ENCODE results near the gene LEF1.

Gene LEF1

DNA sequence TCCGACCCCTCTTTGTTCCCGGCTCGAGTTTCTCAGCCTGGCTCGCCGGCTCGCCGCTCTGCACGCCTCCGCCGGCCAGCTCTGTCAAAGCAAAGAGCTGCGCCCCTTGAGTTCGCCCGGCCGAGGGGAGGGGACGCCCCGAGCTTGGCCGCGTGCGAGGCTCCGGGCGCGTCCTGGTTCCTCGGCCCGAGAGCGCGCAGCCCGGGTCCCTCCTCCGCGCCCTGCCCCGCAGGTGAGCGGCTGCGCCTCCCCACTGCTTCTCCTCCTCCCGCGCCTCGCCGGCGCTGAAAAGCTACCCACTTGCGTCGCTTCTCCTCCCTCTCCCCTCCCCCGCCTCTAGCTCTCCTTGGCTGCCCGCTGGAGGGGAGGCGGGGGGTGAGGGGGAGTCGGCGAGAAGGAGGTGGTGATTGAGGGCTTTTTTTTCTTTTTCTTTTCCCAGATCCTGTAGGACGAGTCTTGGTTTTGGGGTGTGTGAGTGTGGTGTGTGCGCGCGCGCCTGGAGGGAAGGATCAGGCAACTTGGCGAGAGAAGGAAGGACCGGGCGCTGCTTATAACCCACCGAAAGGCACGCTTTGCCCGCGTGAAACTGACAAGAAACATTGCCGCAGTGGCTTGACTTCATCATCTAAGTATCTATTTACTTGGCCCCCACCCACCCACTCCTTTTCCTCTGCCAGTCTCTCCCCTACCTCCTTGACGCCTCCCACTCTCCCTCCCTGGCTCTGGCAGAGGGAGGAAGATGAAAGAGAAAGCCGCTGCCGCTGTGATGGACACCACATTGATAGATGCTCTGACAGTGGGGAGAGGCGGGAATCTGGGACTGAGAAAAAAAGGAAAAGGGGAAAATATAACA lies at the start of gene LEF1:
Gene LEF1 (minus strand): TSS at position 262 of the 853 bp plus-strand sequence. CDS start 1,165 bp downstream, outside the sequence.
- no peak for FAIRE-seq

DNA sequence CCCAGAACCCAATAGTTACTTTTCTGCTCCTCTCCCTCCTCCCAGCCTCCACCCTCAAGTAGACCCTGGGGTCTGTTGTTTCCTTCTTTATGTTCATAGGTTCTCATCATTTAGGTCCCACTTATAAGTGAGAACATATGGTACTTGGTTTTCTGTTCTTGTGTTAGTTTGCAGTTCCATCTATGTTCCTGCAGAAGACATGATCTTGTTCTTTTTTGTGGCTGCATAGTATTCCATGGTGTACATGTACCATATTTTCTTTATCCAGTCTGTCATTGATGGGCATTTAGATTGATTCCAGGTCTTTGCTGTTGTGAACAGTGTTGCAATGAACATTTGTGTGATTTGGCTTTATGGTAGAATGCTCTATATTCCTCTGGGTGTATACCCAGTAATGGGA lies 47.8 kb upstream of the LEF1 start:
- FAIRE-seq, result no peak

DNA sequence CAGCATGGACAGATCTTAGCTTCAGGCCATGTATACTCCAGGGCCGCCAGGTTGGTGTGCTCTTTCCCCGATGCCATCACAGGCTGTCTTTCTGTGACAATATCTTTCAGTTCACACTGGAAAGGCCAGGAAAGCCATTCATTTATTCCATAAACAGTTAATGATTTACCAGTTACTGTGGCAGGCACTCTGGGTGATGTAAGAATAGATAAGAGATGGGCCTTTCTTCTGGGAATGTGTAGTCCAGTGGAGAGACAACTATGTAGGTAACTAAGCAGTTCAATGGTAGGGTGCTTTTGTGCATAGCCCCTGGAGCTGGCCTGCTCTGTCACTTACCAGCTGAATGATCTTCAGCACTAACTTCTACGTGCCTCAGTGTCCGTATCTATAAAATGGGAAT lies 46.3 kb upstream of the LEF1 start:
- no peak for FAIRE-seq

DNA sequence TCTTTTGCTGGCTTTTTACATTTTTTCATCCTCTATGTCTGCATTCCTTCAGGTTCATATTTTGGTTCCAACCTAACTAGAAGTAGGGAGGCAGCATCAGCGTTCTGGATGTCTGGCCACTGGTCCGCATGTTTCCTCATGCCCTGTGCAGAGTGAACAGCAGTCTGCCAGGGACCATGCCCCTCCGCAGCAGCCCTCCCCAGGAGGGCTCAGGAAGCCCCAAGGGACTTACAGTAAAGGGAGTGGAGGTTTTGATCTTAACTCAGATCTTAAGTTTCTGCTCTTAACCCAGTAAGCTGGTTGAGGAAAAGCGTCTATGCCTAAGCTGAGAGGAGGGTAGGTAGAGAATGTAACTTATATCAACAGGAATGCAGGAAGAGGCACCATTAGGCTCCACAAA lies 45.0 kb upstream of the LEF1 start:
- FAIRE-seq, result no peak

DNA sequence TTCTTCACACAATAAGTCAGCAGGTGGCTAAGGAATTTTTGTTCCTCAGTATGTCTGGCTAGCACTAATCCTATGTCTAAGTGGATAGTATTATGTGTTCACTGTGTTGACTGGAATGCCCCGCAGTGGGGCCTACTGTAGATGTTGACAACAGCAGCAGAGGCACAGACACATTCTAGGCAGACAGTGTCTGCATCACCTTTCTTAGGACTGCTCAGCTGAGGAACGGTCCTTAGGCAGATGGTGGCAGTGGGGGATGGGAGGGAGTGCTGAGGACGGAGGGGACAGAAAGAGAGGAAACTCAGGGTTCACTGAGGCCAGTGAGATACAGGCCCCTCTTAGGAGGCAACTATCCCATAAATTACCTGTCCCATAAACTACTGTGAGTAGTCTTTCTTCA lies 44.6 kb upstream of the LEF1 start:
- no peak for FAIRE-seq

DNA sequence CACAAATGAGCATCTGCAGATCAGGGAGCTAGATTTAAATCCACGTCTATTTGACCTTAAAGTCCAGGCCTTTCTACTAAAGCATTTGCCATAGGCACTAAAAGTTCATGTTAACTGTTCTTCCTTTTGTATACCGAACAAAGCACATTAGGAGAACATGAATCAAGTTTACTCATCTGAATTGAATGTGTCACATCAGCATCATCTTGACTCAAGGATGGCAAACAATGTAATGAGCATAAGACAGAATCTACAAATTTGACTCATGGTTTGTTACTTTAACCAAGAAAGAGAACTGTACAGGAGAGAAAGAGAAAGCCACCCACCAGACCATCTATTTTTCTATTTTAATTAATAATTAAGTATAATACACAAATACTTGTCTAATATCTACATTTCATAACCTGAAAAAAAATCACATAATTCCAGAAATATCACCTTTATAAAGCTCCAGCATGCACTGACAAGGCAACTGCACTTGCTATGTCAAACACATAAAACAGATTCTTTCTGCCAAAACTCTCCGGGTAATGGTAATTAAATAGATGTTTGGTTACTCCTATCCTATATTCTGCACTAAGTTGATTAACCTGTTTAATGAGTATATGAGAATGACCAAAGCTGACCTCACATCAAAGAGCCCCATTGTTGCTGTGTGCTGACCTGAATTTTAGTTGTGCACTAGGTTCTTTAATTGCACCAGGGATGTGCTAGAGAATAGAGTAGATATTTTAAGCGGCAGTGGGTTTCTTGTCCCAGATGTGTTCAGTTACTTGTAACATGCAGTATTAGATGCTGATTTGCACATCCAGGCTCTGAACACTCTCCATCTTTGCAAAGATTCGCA lies 42.5 kb upstream of the LEF1 start:
- peak; percentile 90 for FAIRE-seq

DNA sequence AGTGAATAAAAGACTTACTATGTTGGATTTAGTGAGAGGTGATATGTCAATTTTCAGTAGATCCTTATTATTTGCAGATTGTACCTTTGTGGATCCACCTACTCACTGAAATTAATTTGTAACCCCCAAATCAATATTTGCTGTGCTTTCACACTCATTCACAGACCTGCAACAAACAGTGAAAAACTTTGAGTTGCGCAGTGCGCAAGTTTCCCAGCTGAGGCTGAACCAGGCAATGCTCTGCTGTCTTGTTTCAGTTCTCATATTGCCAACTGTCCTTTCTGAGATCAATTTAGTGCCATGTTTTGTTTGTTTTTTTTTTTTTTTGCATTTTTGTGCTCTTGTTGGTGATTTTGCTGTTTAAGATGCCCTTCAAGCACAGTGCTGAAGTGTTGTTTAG lies 40.8 kb upstream of the LEF1 start:
- no peak for FAIRE-seq

DNA sequence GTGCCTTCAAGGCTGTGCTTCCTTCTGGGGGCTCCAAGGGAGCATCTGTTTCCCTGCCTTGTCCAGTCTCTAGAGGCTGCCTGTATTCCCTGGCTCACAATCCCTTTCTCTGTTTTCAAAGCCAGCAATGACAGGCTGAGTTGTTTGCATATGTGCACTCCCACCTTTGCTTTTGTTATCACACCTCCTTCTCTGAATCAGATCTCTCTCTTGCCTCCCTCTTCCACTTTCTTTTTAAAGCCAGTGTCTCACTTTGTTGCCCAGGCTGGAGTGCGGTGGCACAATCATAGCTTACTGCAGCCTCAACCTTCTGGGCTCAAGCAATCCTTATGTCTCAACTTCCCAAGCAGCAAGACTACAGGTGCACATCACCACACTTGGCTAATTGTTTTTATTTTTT lies 37.1 kb upstream of the LEF1 start:
- no peak for FAIRE-seq

DNA sequence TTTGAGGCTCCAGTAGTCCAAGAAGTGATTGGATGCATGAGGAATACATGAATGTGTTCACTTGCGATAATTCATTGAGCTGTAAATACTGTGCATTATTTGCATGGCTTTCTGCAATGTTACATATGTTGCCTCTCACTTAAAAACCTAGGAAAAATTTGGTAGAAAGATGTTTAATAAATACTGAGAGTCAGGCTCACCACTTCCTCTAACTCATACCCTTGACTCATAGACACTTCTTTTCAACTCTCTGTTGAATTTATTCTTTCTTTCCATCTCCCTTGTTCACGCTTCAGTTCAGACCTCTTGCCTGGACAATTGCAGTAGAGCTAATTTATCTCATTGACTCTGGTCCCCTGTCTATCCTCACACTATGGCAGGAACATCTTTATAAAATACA lies 35.8 kb upstream of the LEF1 start:
- FAIRE-seq, result no peak

DNA sequence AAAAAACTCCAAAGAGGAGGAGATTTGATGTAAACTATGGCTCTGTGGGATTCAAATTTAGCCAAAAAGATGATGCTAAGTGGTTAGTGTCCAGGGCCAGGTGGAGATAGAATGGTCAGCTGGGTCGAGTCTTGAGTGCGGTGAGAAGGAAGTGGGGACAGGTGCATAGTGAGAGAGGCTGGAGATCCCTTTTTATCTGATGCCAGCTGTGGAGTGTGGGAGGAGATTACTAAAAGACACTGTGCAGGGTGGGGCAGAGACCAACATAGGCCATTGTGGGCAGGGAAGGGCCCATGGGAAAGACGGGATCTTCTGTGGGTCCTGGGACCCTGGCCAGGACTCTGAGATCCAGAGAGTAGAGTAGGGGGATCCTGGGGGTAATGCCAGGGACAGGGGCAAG lies 34.6 kb upstream of the LEF1 start:
- FAIRE-seq, result no peak

DNA sequence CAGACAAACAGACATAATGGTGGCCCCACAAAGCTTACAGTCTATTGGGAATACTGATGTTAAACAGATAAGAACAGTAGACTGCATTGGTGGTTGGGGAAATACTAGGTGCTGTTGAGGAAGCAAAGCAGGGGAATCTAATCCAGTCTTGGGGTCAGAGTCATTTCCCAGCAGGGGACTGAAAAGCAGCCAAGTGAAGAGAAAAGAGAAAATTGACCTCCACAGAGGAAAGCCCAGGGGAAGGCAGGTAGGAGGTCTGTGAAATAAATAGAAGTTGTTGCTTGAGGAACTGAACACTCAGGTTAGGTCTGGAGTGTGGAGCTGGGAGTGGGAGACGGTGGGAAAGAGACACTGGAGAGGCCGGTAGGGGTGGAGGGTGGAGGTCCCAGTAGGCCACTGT lies 33.0 kb upstream of the LEF1 start:
- FAIRE-seq, result no peak

DNA sequence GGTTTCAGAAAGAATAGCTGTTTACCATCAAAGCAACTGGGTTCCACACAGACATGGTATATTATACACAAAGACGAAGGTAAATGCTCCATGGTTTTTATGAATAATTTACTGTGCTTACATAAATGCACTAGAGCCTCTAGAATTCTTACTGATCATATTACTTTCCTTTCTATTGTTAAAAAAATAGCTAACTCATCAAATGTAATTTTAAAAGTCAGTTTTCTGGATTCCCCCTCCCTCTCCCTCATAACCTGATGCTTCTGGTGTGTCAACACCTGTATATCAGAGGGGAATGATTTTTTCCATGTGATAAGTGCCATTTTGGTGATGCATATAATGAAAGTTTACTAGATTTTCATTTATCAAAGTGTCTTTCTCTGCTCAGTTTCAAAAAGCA lies 31.1 kb upstream of the LEF1 start:
- FAIRE-seq, result no peak

DNA sequence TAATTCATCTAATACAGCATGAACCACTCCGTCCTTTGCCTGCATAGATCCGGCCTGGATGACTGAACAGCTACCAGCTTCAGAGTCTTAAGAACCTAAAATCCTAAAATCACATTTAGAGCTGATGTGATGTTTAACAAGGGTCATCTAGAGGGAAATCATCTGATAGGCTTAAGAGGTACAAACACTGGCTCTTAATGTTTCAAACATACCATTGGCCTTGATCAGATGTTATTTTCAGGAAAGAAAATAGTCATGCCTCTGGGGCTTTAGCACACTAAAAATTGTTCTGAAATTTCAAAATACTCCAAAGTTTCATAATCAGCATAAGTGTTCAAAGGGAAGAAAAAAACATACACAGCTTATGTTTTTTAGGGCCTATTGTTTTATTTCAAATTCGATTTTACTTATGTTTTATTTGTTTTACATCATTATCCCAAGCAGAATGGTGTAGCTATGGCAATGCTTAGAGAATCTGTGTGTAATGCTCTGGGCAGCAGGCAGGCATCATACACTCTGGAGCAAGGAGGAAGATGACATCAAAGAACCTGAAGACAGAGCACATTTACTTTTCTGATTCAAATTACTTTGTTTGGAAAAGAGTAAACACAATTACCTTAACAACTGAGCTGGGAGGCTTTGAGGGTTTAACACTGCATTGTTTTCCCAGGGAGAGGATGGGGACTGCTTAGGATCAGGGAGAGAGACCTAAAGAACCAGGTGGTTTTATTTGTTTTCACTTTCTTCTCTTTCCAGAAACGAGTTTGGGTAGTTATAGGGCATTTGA lies 25.3 kb upstream of the LEF1 start:
- peak; percentile 92 for FAIRE-seq

DNA sequence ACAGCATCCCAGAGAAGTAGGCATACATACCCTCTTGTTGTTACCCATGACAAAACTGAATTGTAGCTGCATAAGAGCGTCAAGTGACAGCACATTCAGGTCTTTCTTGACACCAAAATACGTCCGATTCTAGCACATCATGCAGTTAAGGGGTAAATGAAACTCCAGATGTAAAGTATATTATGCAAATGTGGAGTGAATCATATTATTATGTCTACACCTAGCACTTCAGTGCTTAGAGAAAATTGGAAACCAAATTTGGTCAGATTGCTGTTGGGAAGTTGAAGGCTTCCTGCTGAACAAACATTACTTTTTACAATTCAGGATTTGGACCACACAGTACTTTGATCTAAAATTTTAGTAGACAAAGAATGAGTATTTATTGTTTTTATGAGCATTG lies 24.2 kb upstream of the LEF1 start:
- FAIRE-seq, result no peak

DNA sequence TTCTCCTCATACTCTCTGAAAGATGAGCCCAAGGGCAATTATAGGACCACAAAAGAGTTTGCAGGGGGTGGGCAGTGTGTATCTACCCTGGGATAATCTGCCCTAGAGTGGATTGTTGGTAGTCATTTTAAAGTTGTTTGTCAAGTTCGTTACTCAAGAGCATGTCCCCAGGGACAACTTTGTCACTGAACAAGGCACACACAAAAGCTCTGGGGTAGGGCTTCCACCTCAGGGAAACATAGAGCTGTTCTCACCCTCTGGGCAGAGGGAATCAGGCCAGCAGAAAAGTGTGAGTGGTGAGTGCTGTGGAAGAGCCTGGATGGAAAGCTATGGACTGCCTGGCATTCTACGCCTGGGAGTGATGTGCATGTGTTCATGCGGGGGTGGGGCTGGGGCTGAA lies 23.3 kb upstream of the LEF1 start:
- no peak for FAIRE-seq

DNA sequence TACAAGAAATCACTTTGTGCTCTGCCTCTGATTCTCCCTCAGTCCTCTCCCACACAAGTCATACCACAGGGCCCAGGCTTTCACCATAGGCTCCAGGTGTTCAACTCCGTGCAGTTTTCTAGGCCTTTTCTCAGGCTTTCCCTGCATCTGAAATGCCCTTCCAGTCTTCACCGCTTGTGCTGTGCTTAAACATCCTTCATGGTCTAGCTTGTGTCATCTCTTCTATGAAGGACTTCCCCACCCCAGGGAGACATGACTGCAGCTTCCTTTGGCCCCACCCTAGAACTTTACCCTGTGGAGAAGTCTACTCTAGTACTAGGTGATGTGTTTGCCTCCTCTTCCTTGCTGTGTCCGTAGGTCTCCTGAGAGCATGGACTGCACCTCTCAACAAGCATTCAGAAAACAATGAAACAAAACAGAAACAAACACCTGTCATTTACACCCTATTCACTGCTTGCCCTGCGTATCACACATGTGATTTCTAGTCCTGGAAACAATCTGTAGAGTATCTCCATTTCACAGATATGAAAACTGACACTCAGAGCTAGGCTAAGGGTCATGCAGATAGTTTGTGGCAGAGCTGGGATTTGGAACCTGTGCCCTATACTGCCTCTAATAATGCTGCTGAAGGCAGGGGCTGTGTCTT lies 22.7 kb upstream of the LEF1 start:
- no peak for FAIRE-seq

DNA sequence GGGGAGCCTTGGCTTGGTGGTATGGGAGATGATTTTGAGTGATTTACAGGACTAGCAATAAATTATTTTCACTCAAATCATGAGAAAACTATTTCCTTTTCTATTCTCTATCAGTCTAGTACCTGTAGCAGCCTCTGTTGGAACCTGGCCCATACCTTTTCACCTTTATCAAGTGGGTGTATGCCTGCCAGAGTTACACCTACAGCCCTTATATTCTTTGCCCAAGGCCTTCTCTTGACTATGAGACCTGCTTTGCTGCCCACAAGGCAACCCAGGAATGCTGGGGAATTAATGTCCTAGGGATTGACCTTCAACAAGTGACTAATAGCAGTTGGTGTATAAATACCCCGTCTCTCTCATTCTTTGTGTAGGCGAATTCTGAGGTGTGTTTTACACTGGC lies 20.0 kb upstream of the LEF1 start:
- no peak for FAIRE-seq

DNA sequence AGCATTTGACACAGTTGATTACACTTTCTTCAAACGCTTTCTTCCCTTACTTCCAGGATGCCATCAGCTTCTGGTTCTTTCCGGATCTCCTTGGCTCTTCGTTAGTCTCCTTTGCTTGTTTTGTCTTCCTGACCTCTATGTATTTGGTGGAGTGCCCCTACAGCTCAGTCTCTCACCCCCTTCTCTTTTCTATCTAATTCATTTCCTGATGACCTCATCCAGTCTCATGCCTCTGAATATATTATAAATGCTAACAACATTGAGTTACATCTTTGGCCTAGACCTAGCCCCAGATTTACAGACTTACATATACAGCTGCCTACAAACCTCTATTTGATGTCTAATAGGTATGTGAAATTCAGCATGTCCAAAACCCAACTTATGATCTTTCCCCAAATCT lies 16.5 kb upstream of the LEF1 start:
- FAIRE-seq, result no peak

DNA sequence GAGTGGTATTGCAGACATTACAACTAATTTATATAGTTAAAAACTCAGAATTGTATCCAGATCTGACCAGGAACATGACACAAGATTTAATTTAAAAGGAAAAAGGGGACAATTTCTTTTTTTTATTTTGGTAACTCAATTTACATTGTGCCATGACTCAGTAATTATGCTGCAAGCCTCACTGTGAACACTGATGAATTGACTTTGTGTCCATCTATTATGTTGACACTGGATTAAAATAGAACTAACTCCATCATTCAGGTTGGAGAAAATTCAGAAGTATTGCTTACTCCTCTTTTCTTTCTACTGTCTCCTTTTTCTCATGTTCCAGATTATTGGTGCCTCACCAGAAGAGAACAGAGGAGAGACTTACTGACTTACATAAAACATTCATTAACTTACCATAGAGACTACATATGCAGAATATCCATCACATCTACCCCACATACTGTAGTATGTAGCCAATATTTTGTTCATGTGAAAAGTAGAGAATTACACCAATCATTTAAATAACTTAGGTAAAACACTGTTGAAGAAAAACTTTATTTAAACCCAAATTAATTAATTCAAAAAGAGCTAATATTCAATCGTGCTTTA lies 15.8 kb upstream of the LEF1 start:
- no peak for FAIRE-seq

DNA sequence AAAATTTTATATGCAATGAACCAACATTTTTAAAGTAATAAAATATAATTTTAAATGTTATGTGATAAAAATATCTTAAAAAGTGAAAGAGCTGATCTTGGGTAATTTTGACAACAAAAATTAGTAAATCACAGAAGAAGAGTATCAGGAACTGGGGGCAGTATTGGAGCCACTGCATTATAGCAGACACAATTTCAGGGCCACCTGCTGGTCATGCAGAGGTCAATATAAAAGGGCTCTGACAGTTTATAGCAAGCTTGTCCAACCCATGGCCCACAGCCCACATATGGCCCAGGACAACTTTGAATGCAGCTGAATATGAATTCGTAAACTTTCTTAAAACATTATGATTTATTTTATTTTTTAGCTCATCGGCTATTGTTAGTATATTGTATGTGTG lies 13.0 kb upstream of the LEF1 start:
- no peak for FAIRE-seq

DNA sequence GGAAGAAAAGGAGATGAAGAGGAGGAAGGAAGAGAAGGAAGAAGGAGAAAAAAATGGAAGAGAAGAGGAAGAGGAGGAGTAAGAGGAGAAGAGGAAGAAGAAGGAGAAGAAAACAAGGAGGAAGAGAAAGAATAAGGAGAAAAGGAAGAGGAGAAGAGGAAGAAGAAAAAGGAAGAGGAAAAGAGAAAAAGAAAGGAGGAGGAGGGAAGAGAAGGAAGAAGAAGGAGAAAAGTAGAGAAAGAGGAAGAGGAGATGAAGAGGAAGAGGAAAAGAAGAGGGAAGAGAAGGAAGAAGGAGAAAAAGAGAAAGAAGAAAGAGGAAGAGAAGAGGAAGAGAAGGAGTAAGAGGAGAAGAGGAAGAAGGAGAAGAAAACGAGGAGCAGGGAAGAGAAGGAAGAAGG lies 11.8 kb upstream of the LEF1 start:
- no peak for FAIRE-seq

DNA sequence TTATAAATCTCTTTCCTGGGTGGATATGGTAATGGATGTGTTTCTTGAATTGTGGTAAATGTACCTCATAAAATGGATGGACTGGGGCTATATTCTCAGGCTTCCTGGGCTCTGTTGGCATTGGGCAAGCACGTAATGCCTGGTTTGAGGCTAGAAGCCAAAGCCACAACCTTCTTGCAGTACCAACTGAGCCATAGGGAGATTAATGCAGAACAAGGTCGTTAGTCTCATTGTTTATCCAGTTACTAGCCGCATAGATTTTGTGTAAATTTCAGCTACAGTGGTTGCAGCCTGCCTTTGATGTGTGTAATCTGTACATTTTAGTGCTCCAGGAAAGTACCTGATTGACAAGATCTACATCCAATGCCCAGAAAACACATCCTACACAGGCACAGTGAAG lies 7.2 kb upstream of the LEF1 start:
- no peak for FAIRE-seq

All from endometrium (tissue), 2 donors.